NB4 (cell line): ENCODE measurements around the gene NODAL.

Experiments used
- DNase-seq: peaks from one replicate; pipeline ENCODE4 v3.0.0; 2010; ENCODE audit warnings: low read depth
- H3K4me3 ChIP-seq: one replicate; pipeline ENCODE4 v1.5.1; 2011; ENCODE audit warnings: mild to moderate bottlenecking, low read depth, low read length, moderate library complexity
- CTCF ChIP-seq: IDR thresholded peaks from one replicate; pipeline ENCODE4 v1.5.1; 2012; ENCODE audit warnings: low read depth, low read length
- MAX ChIP-seq: IDR thresholded peaks from 2 replicates; pipeline ENCODE4 v1.6.1; 2011; ENCODE audit warnings: low read depth, low read length
- MYC ChIP-seq: IDR thresholded peaks from 2 replicates; pipeline ENCODE4 v1.6.1; 2011; ENCODE audit warnings: low read depth, low read length
- POLR2A ChIP-seq: IDR thresholded peaks from 2 replicates; pipeline ENCODE4 v1.6.1; 2011; ENCODE audit warnings: mild to moderate bottlenecking; ENCODE audit not compliant: insufficient read length; ENCODE audit errors: extremely low read depth

Gene NODAL

GRCh38 chr10:70455213-70455630, 13.7 kb upstream of the NODAL start:
- no peak for DNase-seq
- H3K4me3 ChIP-seq = no peak overlapping the region
- TF ChIP-seq MYC (no peak), POLR2A (no peak), MAX (no peak), CTCF (no peak)

- no peak for DNase-seq
- no peak overlapping the region for H3K4me3 ChIP-seq
- TF ChIP-seq MYC (no peak), MAX (no peak), CTCF (no peak), POLR2A (no peak)
These were observed 6.8 kb upstream of the NODAL start for GRCh38 chr10:70448236-70448635.

- DNase-seq = no peak
- TF ChIP-seq CTCF (no peak), POLR2A (no peak), MAX (no peak), MYC (no peak)
- H3K4me3 ChIP-seq = no peak overlapping the region
These were observed 4.5 kb upstream of the NODAL start for GRCh38 chr10:70445718-70446657.

- H3K4me3 ChIP-seq = no peak overlapping the region
- TF ChIP-seq POLR2A (no peak), MAX (no peak), MYC (no peak), CTCF (no peak)
- no peak for DNase-seq
These were observed 3.3 kb upstream of the NODAL start for GRCh38 chr10:70444744-70445143.

- H3K4me3 ChIP-seq = no peak overlapping the region
- TF ChIP-seq POLR2A = no peak
- TF ChIP-seq MAX = no peak
- TF ChIP-seq MYC = no peak
- TF ChIP-seq CTCF = no peak
- no peak for DNase-seq
These were observed 979 bp upstream of the NODAL start for GRCh38 chr10:70442332-70442988.
